Gastroesophageal sphincter (tissue), 4 donors: Measurements from ENCODE around the gene AGBL4. TPM values are rescaled to one million over a fixed set of nuclear protein-coding genes. Genes with fewer than 3 reads are reported as not detected.

Experiments
- ATAC-seq: fragments of 150-250 bp; one replicate; pipeline ENCODE4 v1.9.1; 2016; ENCODE audit warnings: mild to moderate bottlenecking, moderate library complexity
- H3K27ac ChIP-seq, 4 donors: fragments of 200-600 bp; sonication (generic) in 3 of 4; 1 replicate in 3 of 4; 2 replicates in 1 of 4; pipeline ENCODE4 v1.5.1; 2016 to 2019
- H3K27me3 ChIP-seq: fragments of 200-600 bp; sonication (generic); one replicate; pipeline ENCODE4 v1.5.1; 2019
- H3K36me3 ChIP-seq, 2 donors: fragments of 200-600 bp; sonication (generic); one replicate each; pipeline ENCODE4 v1.5.1; 2019; ENCODE audit warnings: control low read depth in 1 of 2
- H3K4me1 ChIP-seq, 3 donors: fragments of 200-600 bp; sonication (generic); 1 replicate in 2 of 3; 2 replicates in 1 of 3; pipeline ENCODE4 v1.5.1; 2016 to 2019; ENCODE audit warnings: control low read depth in 2 of 3
- H3K4me3 ChIP-seq, 2 donors: fragments of 200-600 bp; sonication (generic); one replicate each; pipeline ENCODE4 v1.5.1; 2019; ENCODE audit warnings: mild to moderate bottlenecking in 1 of 2, moderate library complexity in 1 of 2
- H3K9me3 ChIP-seq, 3 donors: fragments of 200-600 bp; sonication (generic); one replicate each; pipeline ENCODE4 v1.5.1; 2017 to 2019; ENCODE audit warnings: control low read depth in 2 of 3
- EP300 ChIP-seq: sonication (generic); formaldehyde crosslinking; IDR thresholded peaks from one replicate; pipeline ENCODE4 v1.6.1; 2017; ENCODE audit warnings: antibody characterized with exemption, mild to moderate bottlenecking
- POLR2A ChIP-seq, 2 donors: fragments of 450-650 bp; IDR thresholded peaks; one replicate each; pipeline ENCODE4 v1.6.1; 2017; ENCODE audit warnings: antibody characterized with exemption in 2 of 2, mild to moderate bottlenecking in 2 of 2, moderate library complexity in 1 of 2
- POLR2AphosphoS5 ChIP-seq: sonication (generic); formaldehyde crosslinking; IDR thresholded peaks from one replicate; pipeline ENCODE4 v1.6.1; 2017; ENCODE audit warnings: antibody characterized with exemption
- WGBS, 2 donors: methylation state at CpG; one replicate each; pipeline ENCODE4 v1.1.5; 2018; ENCODE audit warnings: low coverage in 1 of 2; 5-methylcytosine and 5-hydroxymethylcytosine counted together
- total RNA-seq, 4 donors: library from RNA; depleted of rRNA; stranded (reverse); fragments of >200 nt; gene quantifications; one replicate each; pipeline ENCODE4 v1.1.0, GENCODE V29; 2016
- TF ChIP-seq, protein P1 (sequence below), 4 experiments: fragments of 200-600 bp in 2 of 4; fragments of 450-650 bp in 2 of 4; sonication (generic) in 1 of 4; IDR thresholded peaks; one replicate each; pipeline ENCODE4 v1.5.1; 2017 to 2019; ENCODE audit warnings: antibody characterized with exemption in 4 of 4, mild to moderate bottlenecking in 2 of 4, moderate library complexity in 2 of 4

The AGBL4 gene
- total RNA-seq, 4 donors from 2014 or later, result 1.6 TPM; not detected in 3

DNA sequence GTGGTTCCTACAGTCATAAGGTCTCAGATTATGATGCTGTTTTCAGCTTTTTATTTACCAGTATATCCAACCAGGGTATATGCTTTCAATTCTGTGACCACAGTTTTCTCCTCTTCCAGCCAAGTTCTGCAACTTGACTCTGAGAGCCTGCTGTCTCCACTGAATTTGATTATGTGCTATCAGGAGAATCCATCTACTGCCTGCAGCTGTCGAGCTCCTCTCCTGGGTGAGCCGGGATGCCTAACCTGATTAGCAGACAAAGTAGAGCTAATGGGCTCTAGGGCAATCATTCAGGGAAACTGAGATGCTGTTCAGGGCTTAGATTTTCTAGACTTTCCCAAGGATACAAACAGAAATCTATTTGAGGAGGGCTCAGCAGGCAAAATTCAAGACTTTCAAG is 975.6 kb downstream of the AGBL4 start:
- 17% methylated on average over 2 of the region's 2 CpGs; no CpG with 5 or more reads in 1 of the 2 donors for WGBS, 2 donors

DNA sequence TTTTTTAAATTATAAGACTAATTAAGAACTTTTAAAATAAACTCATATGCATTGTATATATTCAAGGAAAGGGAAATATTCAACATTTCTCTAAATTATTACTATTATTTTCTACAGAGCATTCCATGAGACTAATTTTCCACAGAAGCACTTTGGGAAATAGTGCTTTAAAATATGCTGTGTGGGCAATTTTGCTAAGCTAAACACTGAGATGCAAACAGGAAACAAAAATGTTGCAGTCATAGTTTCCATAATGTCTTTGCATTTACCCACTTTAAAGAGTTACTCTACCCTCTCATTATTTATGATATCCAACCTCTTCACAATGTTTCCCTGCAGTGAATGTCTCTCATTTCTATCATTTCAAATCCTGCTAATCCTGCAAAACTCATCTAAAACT is 977.4 kb downstream of the AGBL4 start:
- no peaks in the 10 kb centered on the region for H3K27me3 ChIP-seq
- H3K4me3 ChIP-seq, result no peak overlapping the region
- no peak overlapping the region for H3K27ac ChIP-seq
- H3K9me3 ChIP-seq, result no peaks in the 10 kb centered on the region
- no peaks in the 10 kb centered on the region for H3K36me3 ChIP-seq
- TF ChIP-seq, protein P1, sequence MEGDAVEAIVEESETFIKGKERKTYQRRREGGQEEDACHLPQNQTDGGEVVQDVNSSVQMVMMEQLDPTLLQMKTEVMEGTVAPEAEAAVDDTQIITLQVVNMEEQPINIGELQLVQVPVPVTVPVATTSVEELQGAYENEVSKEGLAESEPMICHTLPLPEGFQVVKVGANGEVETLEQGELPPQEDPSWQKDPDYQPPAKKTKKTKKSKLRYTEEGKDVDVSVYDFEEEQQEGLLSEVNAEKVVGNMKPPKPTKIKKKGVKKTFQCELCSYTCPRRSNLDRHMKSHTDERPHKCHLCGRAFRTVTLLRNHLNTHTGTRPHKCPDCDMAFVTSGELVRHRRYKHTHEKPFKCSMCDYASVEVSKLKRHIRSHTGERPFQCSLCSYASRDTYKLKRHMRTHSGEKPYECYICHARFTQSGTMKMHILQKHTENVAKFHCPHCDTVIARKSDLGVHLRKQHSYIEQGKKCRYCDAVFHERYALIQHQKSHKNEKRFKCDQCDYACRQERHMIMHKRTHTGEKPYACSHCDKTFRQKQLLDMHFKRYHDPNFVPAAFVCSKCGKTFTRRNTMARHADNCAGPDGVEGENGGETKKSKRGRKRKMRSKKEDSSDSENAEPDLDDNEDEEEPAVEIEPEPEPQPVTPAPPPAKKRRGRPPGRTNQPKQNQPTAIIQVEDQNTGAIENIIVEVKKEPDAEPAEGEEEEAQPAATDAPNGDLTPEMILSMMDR (IDR thresholded peaks at IDR 0.05), result no peak
- TF ChIP-seq EP300, result no peak
- TF ChIP-seq POLR2A (IDR thresholded peaks at IDR 0.05), result no peak
- no peak for TF ChIP-seq POLR2AphosphoS5
- no peak for ATAC-seq
- H3K4me1 ChIP-seq, result no peaks in the 10 kb centered on the region

More for the DNA sequence above, 975.6 kb downstream of the AGBL4 start:
- Histone ChIP-seq H3K4me3 (no peak overlapping the region), H3K4me1 (no peaks in the 10 kb centered on the region), H3K36me3 (no peaks in the 10 kb centered on the region), H3K9me3 (no peaks in the 10 kb centered on the region), H3K27ac (no peak overlapping the region), H3K27me3 (no peaks in the 10 kb centered on the region)
- ATAC-seq, result no peak
- no peak for TF ChIP-seq POLR2A (IDR thresholded peaks at IDR 0.05)
- TF ChIP-seq, protein P1 (IDR thresholded peaks at IDR 0.05), result no peak
- no peak for TF ChIP-seq EP300
- no peak for TF ChIP-seq POLR2AphosphoS5

DNA sequence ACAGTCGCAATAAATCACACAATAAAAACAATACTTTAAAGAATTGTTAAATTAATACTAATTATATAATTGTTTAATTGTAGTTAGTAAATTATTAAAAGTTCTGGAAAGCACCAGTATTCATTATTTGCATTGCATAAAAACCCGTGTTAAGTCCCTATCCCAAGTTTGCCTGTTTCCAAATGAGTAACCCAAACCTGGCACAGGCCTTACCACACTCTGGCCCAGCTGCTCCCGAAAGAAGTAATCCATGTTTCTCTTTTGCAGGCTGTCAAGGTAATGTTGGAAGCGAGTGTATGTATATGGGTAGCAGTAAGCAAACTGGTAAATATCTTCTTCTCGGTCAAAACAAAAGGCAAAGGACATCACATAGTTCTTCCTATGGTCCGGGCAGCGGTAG is 978.4 kb downstream of the AGBL4 start:
- H3K27ac ChIP-seq, result no peak overlapping the region
- H3K9me3 ChIP-seq, result no peaks in the 10 kb centered on the region
- no peak for TF ChIP-seq EP300
- TF ChIP-seq POLR2A (IDR thresholded peaks at IDR 0.05), result no peak
- TF ChIP-seq, protein P1 (IDR thresholded peaks at IDR 0.05), result no peak
- no peak for TF ChIP-seq POLR2AphosphoS5
- 77 to 79% methylated on average over 5 to 7 of the region's 7 CpGs for WGBS, 2 donors
- H3K27me3 ChIP-seq, result no peaks in the 10 kb centered on the region
- H3K36me3 ChIP-seq, result no peaks in the 10 kb centered on the region
- H3K4me3 ChIP-seq, result no peak overlapping the region
- ATAC-seq, result no peak
- no peaks in the 10 kb centered on the region for H3K4me1 ChIP-seq

DNA sequence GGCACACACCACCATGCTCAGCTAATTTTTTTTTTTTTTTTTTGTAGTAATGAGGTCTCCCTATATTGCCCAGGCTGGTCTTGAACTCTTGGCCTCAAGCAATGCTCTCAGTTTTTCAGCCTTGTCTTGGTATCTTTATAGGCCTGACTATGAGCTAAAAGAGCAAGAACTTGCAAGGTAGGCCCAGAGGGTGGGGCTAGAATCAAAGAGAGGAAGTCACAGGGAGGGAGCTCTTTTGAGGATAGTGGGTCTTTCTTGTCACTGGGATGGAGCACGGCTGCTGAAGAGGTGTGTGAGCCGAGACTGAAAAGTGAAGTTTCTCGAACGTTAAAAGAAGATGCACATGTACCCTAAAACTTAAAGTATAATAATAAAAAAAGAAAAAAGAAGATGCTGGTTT is 987.1 kb downstream of the AGBL4 start:
- H3K27me3 ChIP-seq, result no peaks in the 10 kb centered on the region
- H3K36me3 ChIP-seq, result no peaks in the 10 kb centered on the region
- H3K4me3 ChIP-seq, result no peak overlapping the region
- WGBS, 2 donors, result 47 to 65% methylated on average over 4 of the region's 4 CpGs
- ATAC-seq, result no peak
- H3K9me3 ChIP-seq, result peaks cover 0 to 6% (median 0%) of the 10 kb centered on the region in 3 donors
- TF ChIP-seq, protein P1 (IDR thresholded peaks at IDR 0.05), result no peak
- TF ChIP-seq POLR2AphosphoS5 (no peak), POLR2A (IDR thresholded peaks at IDR 0.05) (no peak), EP300 (no peak)
- H3K27ac ChIP-seq, result no peak overlapping the region
- no peaks in the 10 kb centered on the region for H3K4me1 ChIP-seq

DNA sequence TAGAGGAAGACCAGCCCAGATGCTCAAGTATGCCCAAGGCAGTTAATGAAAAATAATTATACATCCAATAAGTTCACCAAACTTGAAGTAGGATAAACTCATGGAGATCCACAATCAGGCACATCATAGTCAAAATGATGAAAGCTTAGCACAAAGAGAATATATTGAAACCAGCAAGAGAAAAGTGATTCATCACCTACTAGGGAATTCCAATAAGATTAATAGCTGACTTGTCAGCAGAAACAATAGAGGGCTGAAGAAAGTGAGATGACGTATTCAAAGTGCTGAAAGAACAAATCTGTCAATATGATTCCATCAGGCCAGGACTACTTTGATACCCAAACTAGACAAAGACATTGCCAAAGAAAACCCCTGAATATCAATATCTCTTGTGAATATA is 995.4 kb downstream of the AGBL4 start:
- Histone ChIP-seq H3K36me3 (no peaks in the 10 kb centered on the region), H3K4me1 (no peaks in the 10 kb centered on the region), H3K9me3 (peaks cover 0 to 22% (median 0%) of the 10 kb centered on the region in 3 donors), H3K27ac (no peak overlapping the region), H3K27me3 (peaks cover 5% of the 10 kb centered on the region), H3K4me3 (no peak overlapping the region)
- TF ChIP-seq, protein P1 (IDR thresholded peaks at IDR 0.05), result no peak
- TF ChIP-seq POLR2AphosphoS5 (no peak), POLR2A (IDR thresholded peaks at IDR 0.05) (no peak), EP300 (no peak)
- 63 to 70% methylated on average over 1 of the region's 1 CpG for WGBS, 2 donors
- ATAC-seq, result no peak
